8988T (cell line): ENCODE results near the gene ZNF829.

Source experiments
- DNase-seq: peaks from one replicate; pipeline ENCODE4 v3.0.0; 2011

The ZNF829 gene

GRCh38 chr19:36915992-36916830 lies at the start of gene ZNF829, which contains the start of gene ZNF568:
ZNF829 (minus strand) TSS chr19:36916291; CDS start chr19:36915167, 1,124 bp downstream.
ZNF568 (plus strand) TSS chr19:36916332; CDS start chr19:36922771, 6,439 bp downstream.
- DNase-seq: peak; percentile 78

GRCh38 chr19:36963280-36963679 lies 47.2 kb upstream of the ZNF829 start:
- DNase-seq: no peak

- no peak for DNase-seq
These were observed 46.3 kb upstream of the ZNF829 start for GRCh38 chr19:36962346-36962745.

- DNase-seq: no peak
These were observed 34.4 kb upstream of the ZNF829 start for GRCh38 chr19:36950335-36951119.

GRCh38 chr19:36939153-36939552 lies 23.1 kb upstream of the ZNF829 start:
- DNase-seq: no peak

- no peak for DNase-seq
These were observed 15.6 kb upstream of the ZNF829 start for GRCh38 chr19:36931684-36932083.

GRCh38 chr19:36918090-36918489 lies 2.0 kb upstream of the ZNF829 start:
- DNase-seq: no peak

GRCh38 chr19:36916991-36917390 lies 900 bp upstream of the ZNF829 start:
- DNase-seq: peak; percentile 22

- no peak for DNase-seq
These were observed 17.7 kb downstream of the ZNF829 start for GRCh38 chr19:36898422-36898821.

GRCh38 chr19:36894849-36895383 lies 21.2 kb downstream of the ZNF829 start:
- DNase-seq: no peak

GRCh38 chr19:36891768-36892357 lies 24.2 kb downstream of the ZNF829 start:
- no peak for DNase-seq

GRCh38 chr19:36876993-36877938 lies 38.8 kb downstream of the ZNF829 start:
- DNase-seq: no peak

GRCh38 chr19:36851898-36852297 lies 64.2 kb downstream of the ZNF829 start:
- no peak for DNase-seq

- DNase-seq: peak; percentile 78
These were observed 65.3 kb downstream of the ZNF829 start, which contains the start of gene ZNF345 for GRCh38 chr19:36850559-36851442. ZNF345 (plus strand) TSS chr19:36850876; CDS start chr19:36876831, 25,955 bp downstream.

- DNase-seq: peak; percentile 84
These were observed 66.2 kb downstream of the ZNF829 start for GRCh38 chr19:36849701-36850558.

- no peak for DNase-seq
These were observed 68.1 kb downstream of the ZNF829 start for GRCh38 chr19:36847968-36848367.

GRCh38 chr19:36838784-36839324 lies 77.2 kb downstream of the ZNF829 start:
- no peak for DNase-seq
